Adipocyte (in vitro differentiated cells): Measurements from ENCODE around the gene MRAS.
"Not testable (repeated sequence)": the region's sequence is repeated elsewhere in the genome, so short reads cannot be mapped to it uniquely, and the experiment has no call there.

Source experiments
- DNase-seq: peaks from one replicate; pipeline ENCODE4 v3.0.0-alpha.2; 2015; ENCODE audit warnings: low read depth
- H3K27me3 ChIP-seq: replicated peaks from 2 replicates; pipeline ENCODE4 v1.7.0; 2013; ENCODE audit warnings: mild to moderate bottlenecking, low read length, moderate library complexity; ENCODE audit not compliant: control insufficient read depth, insufficient read depth
- H3K36me3 ChIP-seq: 2 replicates; pipeline ENCODE4 v1.7.0; 2013; ENCODE audit warnings: low read length, mild to moderate bottlenecking, moderate library complexity; ENCODE audit not compliant: control insufficient read depth, insufficient read depth, severe bottlenecking
- H3K4me1 ChIP-seq: 2 replicates; pipeline ENCODE4 v1.7.0; 2013; ENCODE audit warnings: mild to moderate bottlenecking, low read length, moderate library complexity; ENCODE audit not compliant: control insufficient read depth, insufficient read depth
- H3K4me3 ChIP-seq: 2 replicates; pipeline ENCODE4 v1.7.0; 2013; ENCODE audit warnings: mild to moderate bottlenecking, low read length, moderate library complexity
- H3K9ac ChIP-seq: 2 replicates; pipeline ENCODE4 v1.7.0; 2013; ENCODE audit warnings: mild to moderate bottlenecking, low read length, moderate library complexity
- H3K9me3 ChIP-seq: 2 replicates; pipeline ENCODE4 v1.7.0; 2013; ENCODE audit warnings: mild to moderate bottlenecking, low read length, moderate library complexity; ENCODE audit not compliant: control insufficient read depth

Gene MRAS

DNA sequence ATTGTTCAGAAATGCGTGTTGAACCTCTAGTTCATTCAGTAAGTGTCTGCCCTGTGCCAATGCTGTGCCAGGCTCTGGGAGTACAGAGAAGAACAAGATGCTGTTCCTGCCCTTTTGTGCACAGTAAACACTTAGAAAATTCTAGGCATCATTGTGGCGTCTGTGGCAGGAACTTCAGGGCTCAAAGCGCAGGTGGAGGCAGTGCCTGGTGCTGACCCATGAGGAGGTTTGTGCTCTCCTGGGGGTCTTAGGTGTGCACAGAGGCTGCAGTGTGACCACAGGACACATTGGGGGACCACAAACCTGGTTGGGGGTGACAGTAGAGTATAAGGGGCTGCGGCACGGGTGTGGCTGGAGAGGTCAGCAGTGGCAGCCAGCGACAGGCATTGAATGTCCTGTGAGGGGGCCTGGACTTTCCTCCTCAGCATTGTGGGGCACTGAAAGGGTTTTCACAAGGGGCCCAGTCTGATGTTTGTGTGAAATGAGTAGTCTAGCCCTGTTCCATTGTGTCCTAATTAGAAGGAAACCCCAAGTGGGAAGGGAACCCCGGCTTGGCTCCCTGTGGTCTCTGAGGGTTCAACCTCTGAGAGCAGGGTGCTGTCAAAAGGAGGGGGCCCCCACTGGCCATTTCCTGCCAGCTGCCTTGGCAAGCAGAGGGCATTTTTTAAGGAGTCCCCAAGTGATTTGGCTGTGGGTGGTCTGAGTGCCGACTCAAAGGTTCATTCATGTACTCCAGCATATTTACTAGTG, 20.9 kb downstream of the MRAS start:
- no peaks in the 10 kb centered on the region for H3K9me3 ChIP-seq
- H3K4me3 ChIP-seq: no peak overlapping the region
- H3K9ac ChIP-seq: no peak overlapping the region
- H3K4me1 ChIP-seq: peaks cover 31% of the 10 kb centered on the region
- H3K27me3 ChIP-seq: no peaks in the 10 kb centered on the region
- H3K36me3 ChIP-seq: peaks cover 17% of the 10 kb centered on the region
- no peak for DNase-seq

DNA sequence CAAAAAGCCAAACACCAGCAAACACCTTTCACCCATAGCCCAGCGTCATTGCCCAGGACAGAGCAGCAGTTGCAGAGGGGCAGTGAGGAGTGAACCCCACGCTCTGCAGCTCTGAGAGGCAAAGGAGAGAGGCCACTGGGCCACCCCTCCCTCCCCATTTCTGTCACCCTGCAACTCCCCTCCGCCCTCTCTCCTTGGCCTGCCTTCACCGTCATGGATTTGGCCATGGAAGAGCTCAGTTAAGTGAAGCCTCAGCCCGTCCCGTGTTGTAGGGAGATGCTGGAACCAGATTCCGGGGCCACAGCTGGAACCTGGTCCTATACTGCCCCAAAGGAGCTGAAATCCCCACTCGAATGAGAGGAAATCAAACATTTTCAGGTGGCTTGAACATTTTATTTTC, 21.9 kb downstream of the MRAS start:
- Histone ChIP-seq H3K4me3 (no peak overlapping the region), H3K9ac (no peak overlapping the region), H3K9me3 (no peaks in the 10 kb centered on the region), H3K27me3 (no peaks in the 10 kb centered on the region), H3K36me3 (peaks cover 22% of the 10 kb centered on the region), H3K4me1 (peaks cover 31% of the 10 kb centered on the region)
- no peak for DNase-seq

DNA sequence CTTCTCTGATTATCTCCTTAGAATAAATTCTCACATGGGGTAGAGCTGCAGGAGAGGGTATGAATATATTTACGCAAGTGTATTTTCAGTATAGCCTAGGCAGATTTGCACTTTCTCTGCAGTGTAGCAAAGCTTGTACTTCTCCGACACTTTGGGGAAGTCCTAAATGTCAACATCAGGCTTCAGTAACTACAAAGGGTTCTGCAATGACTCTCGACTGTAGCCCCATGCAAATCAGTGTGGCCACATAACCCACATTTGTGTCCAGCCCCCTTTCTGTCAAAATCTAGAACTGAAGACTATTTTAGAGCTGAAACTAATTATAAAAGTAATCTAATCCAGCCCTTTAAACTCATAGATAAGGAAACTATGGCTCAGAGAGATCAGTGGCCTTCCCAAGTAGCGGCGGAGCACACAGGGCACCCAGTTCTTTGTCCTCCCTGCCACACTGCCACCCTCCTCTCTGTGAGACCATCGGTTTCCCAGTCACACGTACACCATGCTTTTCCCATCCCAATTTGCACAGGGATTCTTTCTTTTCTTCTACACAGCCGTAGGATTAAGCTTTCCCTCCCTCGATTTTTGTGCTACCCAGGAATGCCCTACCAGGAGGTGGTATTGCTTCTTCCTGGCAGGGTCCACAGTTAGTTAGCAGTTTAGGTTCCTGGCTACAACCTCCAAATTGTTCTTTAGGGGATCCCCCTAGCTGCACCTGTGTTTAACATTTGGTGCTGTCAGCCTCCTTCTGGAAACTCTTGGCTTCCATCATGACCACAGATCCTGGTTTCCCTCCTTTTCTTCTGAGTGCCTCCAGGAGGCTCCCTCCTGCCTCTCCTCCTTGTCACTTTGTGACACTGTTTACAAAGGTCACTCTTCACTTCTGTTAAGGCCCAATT, 22.9 kb downstream of the MRAS start:
- H3K4me3 ChIP-seq: no peak overlapping the region
- H3K36me3 ChIP-seq: peaks cover 30% of the 10 kb centered on the region
- H3K9me3 ChIP-seq: no peaks in the 10 kb centered on the region
- DNase-seq: no peak
- peaks cover 31% of the 10 kb centered on the region for H3K4me1 ChIP-seq
- no peaks in the 10 kb centered on the region for H3K27me3 ChIP-seq
- no peak overlapping the region for H3K9ac ChIP-seq

DNA sequence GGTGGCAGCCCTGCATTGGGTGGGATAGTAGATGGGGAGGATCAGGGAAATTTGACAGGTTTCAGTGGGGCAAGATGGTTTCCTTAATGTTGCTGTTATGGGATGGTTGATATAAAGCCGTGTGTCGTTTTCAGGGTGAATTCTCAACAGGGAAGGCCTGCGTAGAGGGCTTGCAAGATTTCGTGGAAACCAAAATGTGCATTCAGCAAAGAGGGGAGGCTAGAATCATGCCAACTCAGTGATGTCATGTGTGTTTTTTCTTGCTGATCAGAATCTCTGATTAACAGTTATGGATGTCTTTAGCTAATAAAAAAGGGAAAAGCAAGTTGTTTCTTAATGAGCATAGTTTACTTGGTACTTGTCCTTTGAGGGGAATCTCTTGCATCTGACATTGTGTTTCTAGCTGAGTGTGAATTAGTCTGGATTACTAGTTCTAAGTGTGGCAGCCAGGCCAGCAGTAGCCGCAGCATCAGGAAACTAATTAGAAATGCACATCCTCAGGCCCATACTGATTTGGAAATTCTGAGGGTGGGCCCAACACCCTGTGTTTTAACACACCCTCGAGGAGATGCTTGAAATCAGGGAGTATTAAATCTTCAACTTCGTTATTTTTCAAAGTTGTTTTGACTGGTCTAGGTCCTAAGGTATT, 24.8 kb downstream of the MRAS start:
- Histone ChIP-seq H3K27me3 (no peaks in the 10 kb centered on the region), H3K9ac (no peak overlapping the region), H3K4me3 (no peak overlapping the region), H3K4me1 (peaks cover 34% of the 10 kb centered on the region), H3K9me3 (no peaks in the 10 kb centered on the region), H3K36me3 (peaks cover 37% of the 10 kb centered on the region)
- DNase-seq: no peak

DNA sequence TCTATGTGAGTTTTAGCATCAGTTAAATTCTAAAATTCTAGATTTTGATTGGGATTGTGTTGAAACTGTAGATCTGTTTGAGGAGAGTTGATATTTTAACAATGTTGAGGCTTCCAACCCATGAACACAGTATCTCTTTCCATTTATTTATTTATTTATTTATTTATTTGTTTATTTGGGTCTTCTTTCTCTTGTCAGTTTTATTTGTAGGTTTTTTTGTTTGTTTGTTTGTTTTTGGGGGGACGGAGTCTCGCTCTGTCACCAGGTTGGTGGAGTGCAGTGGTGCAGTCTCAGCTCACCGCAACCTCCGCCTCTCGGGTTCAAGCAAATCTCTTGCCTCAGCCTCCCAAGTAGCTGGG, 25.3 kb downstream of the MRAS start:
- H3K4me3 ChIP-seq: no peak overlapping the region
- no peak for DNase-seq
- no peaks in the 10 kb centered on the region for H3K9me3 ChIP-seq
- H3K27me3 ChIP-seq: no peaks in the 10 kb centered on the region
- H3K9ac ChIP-seq: no peak overlapping the region
- peaks cover 42% of the 10 kb centered on the region for H3K36me3 ChIP-seq
- peaks cover 34% of the 10 kb centered on the region for H3K4me1 ChIP-seq

DNA sequence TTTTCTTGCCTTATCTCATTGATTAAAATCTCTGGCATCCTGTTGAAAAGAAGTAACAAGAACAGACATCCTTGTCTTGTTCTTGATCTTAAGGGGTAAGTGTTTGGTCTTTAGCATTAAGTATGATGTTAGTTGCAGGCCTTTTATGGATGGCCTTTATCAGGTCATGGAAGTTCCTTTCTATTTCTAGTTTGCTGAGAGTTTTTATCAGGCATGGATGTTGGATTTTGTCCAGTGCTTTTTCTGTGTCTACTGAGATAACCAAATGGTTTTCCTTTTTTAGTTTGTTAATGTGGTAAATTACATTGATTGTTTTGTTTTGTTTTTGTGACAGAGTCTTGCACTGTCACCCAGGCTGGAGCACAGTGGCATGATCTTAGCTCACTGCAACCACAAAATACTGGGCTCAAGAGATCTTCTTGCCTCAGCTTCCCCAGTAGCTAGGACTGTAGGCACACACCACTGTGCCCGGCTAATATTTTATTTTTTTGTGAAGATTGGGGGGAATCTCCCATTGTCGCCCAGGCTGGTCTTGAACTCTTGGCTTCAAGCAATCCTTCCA, 26.3 kb downstream of the MRAS start:
- H3K9ac ChIP-seq: no peak overlapping the region
- no peaks in the 10 kb centered on the region for H3K9me3 ChIP-seq
- H3K4me3 ChIP-seq: no peak overlapping the region
- no peaks in the 10 kb centered on the region for H3K27me3 ChIP-seq
- H3K4me1 ChIP-seq: peaks cover 25% of the 10 kb centered on the region
- peaks cover 47% of the 10 kb centered on the region for H3K36me3 ChIP-seq
- no peak for DNase-seq

DNA sequence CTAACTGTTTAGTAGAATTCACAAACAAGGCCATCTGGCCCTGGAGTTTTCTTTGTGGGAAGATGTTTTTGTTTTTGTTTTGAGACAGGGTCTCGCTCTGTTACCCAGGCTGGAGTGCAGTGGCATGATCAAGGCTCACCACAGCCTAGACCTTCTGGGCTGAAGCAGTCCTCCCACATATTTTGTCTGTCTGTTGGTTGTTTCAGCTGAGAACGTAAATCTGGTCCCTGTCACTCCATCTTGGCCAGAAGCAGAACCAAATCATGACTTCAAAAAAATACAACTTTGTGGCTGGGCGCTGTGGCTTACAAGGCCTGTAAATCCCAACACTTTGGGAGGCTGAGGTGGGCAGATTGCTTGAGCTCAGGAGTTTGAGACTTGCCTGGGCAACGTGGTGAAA, 27.1 kb downstream of the MRAS start:
- Histone ChIP-seq H3K27me3 (no peaks in the 10 kb centered on the region), H3K9me3 (no peaks in the 10 kb centered on the region), H3K4me3 (no peak overlapping the region), H3K9ac (no peak overlapping the region), H3K4me1 (peaks cover 18% of the 10 kb centered on the region), H3K36me3 (peaks cover 47% of the 10 kb centered on the region)
- no peak for DNase-seq

DNA sequence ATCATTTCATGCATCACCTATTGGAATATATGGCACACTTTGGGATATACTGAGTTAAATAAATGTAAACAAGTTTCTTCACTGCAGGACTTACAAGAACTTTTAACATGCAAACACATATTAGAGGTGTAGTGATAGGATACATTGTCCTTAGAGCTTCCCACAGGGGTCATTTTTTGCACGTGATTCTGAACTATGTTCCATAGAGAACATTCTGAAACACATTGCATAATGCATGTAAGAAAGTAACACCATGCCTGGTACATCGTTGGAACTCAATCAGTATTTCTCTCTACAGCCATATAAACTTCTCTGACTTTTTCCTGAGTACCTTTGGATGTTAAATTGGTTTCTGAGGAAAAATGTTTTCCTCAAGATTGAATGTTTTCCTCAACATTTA, 28.3 kb downstream of the MRAS start:
- DNase-seq: no peak
- Histone ChIP-seq H3K9ac (no peak overlapping the region), H3K9me3 (no peaks in the 10 kb centered on the region), H3K4me1 (peaks cover 27% of the 10 kb centered on the region), H3K27me3 (no peaks in the 10 kb centered on the region), H3K4me3 (peak overlapping the region; percentile 16), H3K36me3 (peaks cover 47% of the 10 kb centered on the region)

DNA sequence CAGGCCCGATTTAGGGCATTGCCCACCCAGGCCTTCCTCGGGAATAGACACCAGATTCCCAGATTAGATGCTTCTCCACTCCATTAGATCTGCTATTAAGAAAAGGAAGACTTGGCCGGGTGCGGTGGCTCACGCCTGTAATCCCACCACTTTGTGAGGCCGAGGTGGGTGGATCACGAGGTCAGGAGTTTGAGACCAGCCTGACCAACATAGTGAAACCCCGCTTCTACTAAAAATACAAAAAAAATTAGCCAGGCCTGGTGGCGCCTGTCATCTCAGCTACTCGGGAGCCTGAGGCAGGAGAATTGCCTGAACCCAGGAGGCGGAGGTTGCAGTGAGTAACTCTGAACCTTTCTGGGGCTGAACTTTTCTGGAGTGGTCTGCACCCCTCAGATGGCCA, 28.8 kb downstream of the MRAS start:
- peaks cover 32% of the 10 kb centered on the region for H3K4me1 ChIP-seq
- H3K27me3 ChIP-seq, H3K9ac ChIP-seq, DNase-seq, H3K4me3 ChIP-seq, H3K9me3 ChIP-seq: not testable (repeated sequence)
- H3K36me3 ChIP-seq: peaks cover 47% of the 10 kb centered on the region

DNA sequence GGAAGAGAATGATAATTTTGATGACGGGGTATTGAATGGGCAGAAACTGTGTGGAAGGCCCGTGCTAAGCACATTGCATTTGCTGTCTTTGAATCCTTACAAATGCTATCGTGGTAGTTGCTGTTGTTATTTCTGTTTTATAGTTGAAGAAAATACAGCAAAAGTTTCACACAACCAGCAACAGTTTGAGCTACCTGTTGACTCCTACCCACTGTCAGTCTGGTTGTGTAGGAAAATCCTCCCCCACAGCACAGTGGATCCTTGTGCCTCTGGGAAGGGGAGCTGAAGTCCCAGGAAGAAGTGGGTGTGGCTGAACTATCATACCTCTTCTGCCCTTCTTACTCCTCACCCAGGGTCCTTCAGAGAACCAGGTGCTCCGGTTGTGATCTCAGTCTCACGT, 29.4 kb downstream of the MRAS start:
- Histone ChIP-seq H3K9me3 (no peaks in the 10 kb centered on the region), H3K36me3 (peaks cover 46% of the 10 kb centered on the region), H3K27me3 (no peaks in the 10 kb centered on the region), H3K9ac (no peak overlapping the region), H3K4me1 (peaks cover 38% of the 10 kb centered on the region), H3K4me3 (no peak overlapping the region)
- no peak for DNase-seq

DNA sequence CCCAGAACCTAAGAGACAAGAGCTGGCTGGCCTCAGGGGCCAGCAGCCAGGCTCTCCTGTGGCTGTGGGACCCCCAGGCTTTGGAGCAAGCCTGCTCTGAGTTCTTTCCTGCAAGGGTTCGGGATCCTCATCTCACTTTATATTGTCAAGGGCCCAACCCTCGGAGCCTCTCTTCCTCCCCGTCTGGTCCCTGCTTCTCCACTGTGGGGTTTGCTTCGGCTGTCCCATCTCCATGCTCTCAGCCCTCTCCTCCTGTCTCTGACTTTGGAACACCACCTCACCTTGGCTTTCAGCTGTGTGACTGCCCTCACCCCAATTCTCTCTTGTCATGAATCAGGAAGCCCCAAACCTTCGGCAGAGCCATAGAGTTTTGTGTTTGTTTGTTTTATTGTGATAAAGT, 30.0 kb downstream of the MRAS start:
- DNase-seq: no peak
- H3K4me1 ChIP-seq: peaks cover 42% of the 10 kb centered on the region
- no peak overlapping the region for H3K4me3 ChIP-seq

More for the DNA sequence above, 30.0 kb downstream of the MRAS start:
- Histone ChIP-seq H3K27me3 (no peaks in the 10 kb centered on the region), H3K36me3 (peaks cover 41% of the 10 kb centered on the region), H3K9me3 (no peaks in the 10 kb centered on the region), H3K9ac (no peak overlapping the region)
